GM12872 (cell line): ENCODE measurements around the gene ZSCAN31.

ENCODE experiments used
- TF ChIP-seq, protein P1 (sequence below): IDR thresholded peaks from 3 replicates; pipeline ENCODE4 v1.5.1; 2011; ENCODE audit warnings: low read depth, mild to moderate bottlenecking, low read length, moderate library complexity; ENCODE audit not compliant: insufficient read depth

ZSCAN31 gene

DNA sequence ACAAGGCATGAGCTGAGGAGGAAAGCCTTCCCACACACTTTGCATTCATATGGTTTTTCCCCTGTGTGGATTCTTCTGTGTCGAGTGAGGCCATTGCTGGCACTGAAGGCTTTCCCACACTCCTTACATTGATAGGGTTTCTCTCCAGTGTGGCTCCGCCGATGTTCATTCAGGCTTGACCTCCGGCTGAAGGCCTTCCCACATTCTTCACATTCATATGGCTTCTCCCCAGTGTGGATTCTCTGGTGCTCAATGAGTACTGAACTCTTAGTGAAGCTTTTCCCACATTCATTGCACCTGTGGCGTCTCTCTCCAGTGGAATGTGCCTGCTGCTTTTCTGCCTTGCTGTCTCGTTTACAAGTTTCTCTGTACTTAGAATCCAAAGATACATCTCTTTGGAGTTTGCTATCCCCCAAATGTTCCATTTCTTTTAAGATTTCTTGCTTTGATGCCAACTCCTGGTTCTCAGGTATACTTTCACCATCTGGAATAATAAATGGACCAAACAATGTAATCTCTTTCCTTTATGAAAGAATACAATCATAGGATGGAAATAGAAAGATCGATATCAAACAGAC lies 9.5 kb downstream of the ZSCAN31 start:
- TF ChIP-seq, protein P1, sequence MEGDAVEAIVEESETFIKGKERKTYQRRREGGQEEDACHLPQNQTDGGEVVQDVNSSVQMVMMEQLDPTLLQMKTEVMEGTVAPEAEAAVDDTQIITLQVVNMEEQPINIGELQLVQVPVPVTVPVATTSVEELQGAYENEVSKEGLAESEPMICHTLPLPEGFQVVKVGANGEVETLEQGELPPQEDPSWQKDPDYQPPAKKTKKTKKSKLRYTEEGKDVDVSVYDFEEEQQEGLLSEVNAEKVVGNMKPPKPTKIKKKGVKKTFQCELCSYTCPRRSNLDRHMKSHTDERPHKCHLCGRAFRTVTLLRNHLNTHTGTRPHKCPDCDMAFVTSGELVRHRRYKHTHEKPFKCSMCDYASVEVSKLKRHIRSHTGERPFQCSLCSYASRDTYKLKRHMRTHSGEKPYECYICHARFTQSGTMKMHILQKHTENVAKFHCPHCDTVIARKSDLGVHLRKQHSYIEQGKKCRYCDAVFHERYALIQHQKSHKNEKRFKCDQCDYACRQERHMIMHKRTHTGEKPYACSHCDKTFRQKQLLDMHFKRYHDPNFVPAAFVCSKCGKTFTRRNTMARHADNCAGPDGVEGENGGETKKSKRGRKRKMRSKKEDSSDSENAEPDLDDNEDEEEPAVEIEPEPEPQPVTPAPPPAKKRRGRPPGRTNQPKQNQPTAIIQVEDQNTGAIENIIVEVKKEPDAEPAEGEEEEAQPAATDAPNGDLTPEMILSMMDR = no peak

DNA sequence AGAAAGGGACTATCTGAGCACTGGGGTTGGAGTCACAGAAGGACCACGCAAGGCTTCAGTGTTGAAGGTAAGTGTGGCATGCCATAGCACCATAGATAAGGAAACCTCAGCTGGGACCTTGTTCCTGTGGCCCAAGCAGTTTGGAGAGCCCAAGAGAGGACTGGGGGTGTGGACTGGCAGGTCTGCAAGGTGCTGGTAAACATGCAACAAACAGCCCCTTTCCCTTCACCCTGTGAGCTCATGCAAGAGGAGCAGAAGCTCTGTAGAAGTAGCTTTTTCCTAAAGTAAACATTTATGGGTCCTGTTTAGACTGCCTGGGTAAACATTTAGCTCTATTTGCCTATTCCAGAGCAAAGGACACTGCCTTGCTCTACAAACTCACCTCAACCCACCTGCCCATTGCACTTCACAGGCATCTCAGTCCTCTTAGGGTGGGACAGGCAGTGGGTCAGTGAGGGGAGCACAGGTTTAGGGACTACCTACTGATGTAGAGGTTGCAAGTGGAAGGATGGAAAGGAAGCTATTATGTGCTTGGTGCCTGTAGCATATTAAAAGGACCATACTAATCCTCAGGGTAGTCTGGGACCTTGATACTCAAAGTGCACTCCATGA lies 12.0 kb downstream of the ZSCAN31 start:
- TF ChIP-seq, protein P1 = no peak

DNA sequence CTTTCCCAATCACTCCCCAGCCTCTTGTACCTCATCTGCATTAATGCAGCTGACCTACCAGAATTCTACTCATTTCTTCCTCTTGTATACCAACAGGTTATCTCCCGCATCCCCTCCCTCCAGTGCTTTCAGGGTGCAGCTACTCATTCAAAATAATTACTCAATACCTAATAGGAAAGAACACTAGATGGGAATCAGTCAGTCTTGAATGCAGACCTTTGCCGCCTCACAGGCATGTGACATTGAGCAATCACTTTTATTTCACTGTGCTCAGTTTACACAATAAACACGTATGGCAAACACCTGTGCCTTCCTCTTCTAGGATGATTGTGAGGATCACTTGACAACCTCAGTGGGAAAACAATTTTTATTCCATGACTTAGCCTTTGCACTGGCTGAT lies 13.3 kb downstream of the ZSCAN31 start:
- TF ChIP-seq, protein P1 = no peak

DNA sequence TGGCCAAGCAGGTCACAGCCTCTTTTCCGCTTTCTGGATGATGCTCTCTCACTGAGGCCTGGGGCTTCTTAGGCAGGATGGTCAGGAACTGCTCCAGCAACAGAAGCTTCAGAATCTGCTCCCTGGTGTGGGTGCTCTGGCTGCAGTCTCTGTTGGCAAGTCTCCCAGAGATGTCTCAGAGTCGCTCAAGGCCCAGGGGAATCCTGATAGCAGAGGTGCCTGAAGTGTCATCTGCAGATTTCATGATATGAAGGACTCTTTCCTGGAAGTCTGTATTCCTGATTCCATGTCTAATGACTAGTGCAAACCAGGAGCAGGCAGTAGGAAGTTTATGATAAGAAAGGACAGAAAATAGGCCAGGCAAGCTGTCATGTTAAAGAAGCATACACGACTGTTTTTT lies 20.3 kb downstream of the ZSCAN31 start:
- TF ChIP-seq, protein P1 = no peak

DNA sequence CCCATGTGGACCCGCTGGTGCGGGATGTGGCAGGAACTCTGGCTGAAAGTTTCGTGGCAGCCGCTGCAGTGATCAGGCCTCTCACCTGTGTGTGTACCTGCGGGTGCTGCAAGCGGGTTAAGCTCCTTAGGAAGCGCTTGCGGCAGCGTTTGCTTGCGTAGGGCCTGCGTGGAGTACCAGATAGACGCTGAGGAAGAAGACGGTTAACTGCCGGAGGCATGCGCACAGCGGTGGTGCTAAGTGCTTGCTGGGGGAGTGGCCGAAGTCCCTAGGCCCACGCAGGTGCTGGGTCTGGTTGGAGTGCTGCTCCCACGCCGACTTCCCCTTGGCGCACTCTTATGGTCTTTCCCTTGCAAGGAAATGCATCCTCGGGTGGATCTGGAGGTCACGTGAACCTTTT lies 23.0 kb downstream of the ZSCAN31 start:
- TF ChIP-seq, protein P1 = no peak

DNA sequence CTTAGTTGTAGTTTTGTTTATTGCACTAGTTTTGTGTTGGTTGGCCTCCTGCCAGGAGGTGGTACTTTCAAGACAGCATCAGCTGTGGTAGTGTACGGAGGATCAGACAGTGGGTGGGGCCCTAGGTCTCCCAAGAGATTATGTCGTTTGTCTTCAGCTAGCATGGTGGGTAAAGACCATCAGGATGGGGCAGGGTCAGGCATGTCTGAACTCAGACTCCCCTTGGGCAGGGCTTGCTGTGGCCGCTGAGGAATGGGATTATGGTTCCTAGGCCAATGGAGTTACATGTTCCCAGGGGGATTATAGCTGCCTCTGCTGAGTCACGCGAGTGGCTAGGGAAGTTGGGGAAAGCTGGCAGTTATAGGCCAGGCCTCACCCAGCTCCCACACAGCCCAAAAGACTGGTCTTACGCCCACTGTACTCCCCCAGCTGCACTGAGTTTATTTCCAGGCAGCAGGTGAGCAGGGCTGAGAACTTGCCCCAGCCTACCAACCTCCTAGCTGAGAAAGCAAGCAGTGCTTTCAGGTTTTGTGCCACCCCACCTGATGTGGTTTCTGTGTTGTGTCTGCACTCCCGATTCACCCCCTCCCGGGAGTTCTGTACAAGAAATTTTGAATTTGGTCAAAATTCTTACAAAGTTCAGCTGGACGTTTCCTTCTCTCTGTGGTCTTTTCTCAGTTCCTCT lies 24.7 kb downstream of the ZSCAN31 start:
- TF ChIP-seq, protein P1 = no peak

DNA sequence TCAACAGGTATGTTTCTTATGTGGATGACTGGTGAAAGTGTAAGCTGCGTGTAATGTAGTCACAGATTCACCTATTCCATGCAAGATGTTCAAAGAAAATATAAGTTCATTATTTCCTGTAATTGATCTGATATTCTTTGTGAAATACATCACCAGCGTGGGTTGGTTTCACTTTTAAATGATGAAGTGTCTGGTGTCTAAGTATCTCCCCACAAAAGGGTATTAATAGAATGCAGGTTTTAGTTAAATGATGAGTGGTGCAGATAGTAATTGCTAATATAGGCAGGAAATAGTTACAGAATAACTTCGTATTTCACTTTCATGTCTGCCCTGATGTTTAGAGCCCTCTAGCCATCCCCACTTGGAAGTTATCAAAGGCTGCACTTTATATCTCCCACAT lies 32.4 kb downstream of the ZSCAN31 start:
- TF ChIP-seq, protein P1 = no peak
